Astrocyte (in vitro differentiated cells and primary cell): ENCODE data around the gene NDST3. TPM values are rescaled to one million over a fixed set of nuclear protein-coding genes. Genes with fewer than 3 reads are reported as not detected.
"Not testable (repeated sequence)": the region's sequence is repeated elsewhere in the genome, so short reads cannot be mapped to it uniquely, and the experiment has no call there.

Experiments used
- DNase-seq: peaks from one replicate; pipeline ENCODE4 v3.0.0-alpha.2; 2010; ENCODE audit warnings: low read depth
- FAIRE-seq: peaks from 2 replicates; lab custom pipeline; 2011; peaks lifted over from hg19 to GRCh38; lab: Jason Lieb, UNC
- H2AFZ ChIP-seq: 2 replicates; pipeline ENCODE4 v1.6.0; 2012; ENCODE audit warnings: low read depth, low read length, inconsistent platforms
- H3K27ac ChIP-seq: 2 replicates; pipeline ENCODE4 v1.5.1; 2011; ENCODE audit warnings: low read depth, low read length, inconsistent platforms
- H3K27me3 ChIP-seq: 2 replicates; pipeline ENCODE4 v1.6.0; 2011; ENCODE audit warnings: low read length, inconsistent platforms; ENCODE audit not compliant: insufficient read depth
- H3K36me3 ChIP-seq: 2 replicates; pipeline ENCODE4 v1.5.1; 2011; ENCODE audit warnings: low read length, inconsistent platforms; ENCODE audit not compliant: insufficient read depth
- H3K4me1 ChIP-seq: 2 replicates; pipeline ENCODE4 v1.5.1; 2011; ENCODE audit warnings: low read length, inconsistent platforms; ENCODE audit not compliant: insufficient read depth
- H3K4me2 ChIP-seq: 2 replicates; pipeline ENCODE4 v1.6.0; 2012; ENCODE audit warnings: low read length, inconsistent platforms
- H3K4me3 ChIP-seq: 2 replicates; pipeline ENCODE4 v1.5.1; 2011; ENCODE audit warnings: low read depth, mild to moderate bottlenecking, low read length, inconsistent platforms; ENCODE audit not compliant: insufficient read depth
- H3K79me2 ChIP-seq: 2 replicates; pipeline ENCODE4 v1.6.0; 2012; ENCODE audit warnings: mild to moderate bottlenecking, low read length, inconsistent platforms; ENCODE audit not compliant: insufficient read depth
- H3K9ac ChIP-seq: 2 replicates; pipeline ENCODE4 v1.6.0; 2012; ENCODE audit warnings: mild to moderate bottlenecking, low read length, inconsistent platforms
- H3K9me3 ChIP-seq: 2 replicates; pipeline ENCODE4 v1.5.1; 2012; ENCODE audit warnings: low read depth, mild to moderate bottlenecking, low read length, inconsistent platforms; ENCODE audit not compliant: insufficient read depth
- H4K20me1 ChIP-seq: 2 replicates; pipeline ENCODE4 v1.6.0; 2012; ENCODE audit warnings: low read length, inconsistent platforms; ENCODE audit not compliant: insufficient read depth
- H3K27ac Mint-ChIP-seq: one replicate; pipeline ENCODE4 v1.8.0; 2021; ENCODE audit warnings: mild to moderate bottlenecking, mixed read lengths; ENCODE audit not compliant: unreplicated experiment
- H3K27me3 Mint-ChIP-seq: one replicate; pipeline ENCODE4 v1.8.0; 2021; ENCODE audit warnings: low read depth, mixed read lengths; ENCODE audit not compliant: unreplicated experiment
- H3K36me3 Mint-ChIP-seq: one replicate; pipeline ENCODE4 v1.8.0; 2021; ENCODE audit warnings: low read depth, mixed read lengths; ENCODE audit not compliant: unreplicated experiment
- H3K4me1 Mint-ChIP-seq: one replicate; pipeline ENCODE4 v1.8.0; 2021; ENCODE audit warnings: low read depth, mixed read lengths; ENCODE audit not compliant: unreplicated experiment
- H3K4me3 Mint-ChIP-seq: one replicate; pipeline ENCODE4 v1.8.0; 2021; ENCODE audit warnings: mild to moderate bottlenecking, moderate library complexity, mixed read lengths; ENCODE audit not compliant: unreplicated experiment
- H3K9me3 Mint-ChIP-seq: one replicate; pipeline ENCODE4 v1.8.0; 2021; ENCODE audit warnings: mild to moderate bottlenecking, mixed read lengths; ENCODE audit not compliant: unreplicated experiment
- EZH2 ChIP-seq: IDR thresholded peaks from 2 replicates; pipeline ENCODE4 v1.6.1; 2012; ENCODE audit warnings: mild to moderate bottlenecking, low read length, inconsistent platforms; ENCODE audit not compliant: insufficient read depth
- total RNA-seq: library from RNA; stranded (reverse); gene quantifications from 2 replicates; pipeline ENCODE4 v1.2.1, GENCODE V29; 2021
- TF ChIP-seq, protein P1 (sequence below): IDR thresholded peaks from 2 replicates; pipeline ENCODE4 v1.5.1; 2011; ENCODE audit warnings: low read depth, mild to moderate bottlenecking, inconsistent platforms, low read length, moderate library complexity; ENCODE audit not compliant: insufficient read depth

NDST3 gene
- total RNA-seq, 1 donor from 2014 or later: 0.57 TPM

GRCh38 chr4:118290951-118291350 lies 256.7 kb downstream of the NDST3 start:
- H3K9me3 ChIP-seq: no peaks in the 10 kb centered on the region
- Mint-ChIP-seq H3K4me1 (peaks cover 6% of the 10 kb centered on the region), H3K27ac (no peak overlapping the region), H3K9me3 (no peaks in the 10 kb centered on the region), H3K4me3 (no peak overlapping the region), H3K27me3 (no peaks in the 10 kb centered on the region), H3K36me3 (peaks cover 3% of the 10 kb centered on the region)
- DNase-seq (no peak), FAIRE-seq (peak; percentile 68)
- H4K20me1 ChIP-seq: no peaks in the 10 kb centered on the region
- no peak overlapping the region for H3K27ac ChIP-seq
- no peak overlapping the region for H2AFZ ChIP-seq
- H3K4me3 ChIP-seq: no peak overlapping the region
- H3K27me3 ChIP-seq: no peaks in the 10 kb centered on the region
- no peak overlapping the region for H3K4me2 ChIP-seq
- H3K36me3 ChIP-seq: no peaks in the 10 kb centered on the region
- TF ChIP-seq, protein P1, sequence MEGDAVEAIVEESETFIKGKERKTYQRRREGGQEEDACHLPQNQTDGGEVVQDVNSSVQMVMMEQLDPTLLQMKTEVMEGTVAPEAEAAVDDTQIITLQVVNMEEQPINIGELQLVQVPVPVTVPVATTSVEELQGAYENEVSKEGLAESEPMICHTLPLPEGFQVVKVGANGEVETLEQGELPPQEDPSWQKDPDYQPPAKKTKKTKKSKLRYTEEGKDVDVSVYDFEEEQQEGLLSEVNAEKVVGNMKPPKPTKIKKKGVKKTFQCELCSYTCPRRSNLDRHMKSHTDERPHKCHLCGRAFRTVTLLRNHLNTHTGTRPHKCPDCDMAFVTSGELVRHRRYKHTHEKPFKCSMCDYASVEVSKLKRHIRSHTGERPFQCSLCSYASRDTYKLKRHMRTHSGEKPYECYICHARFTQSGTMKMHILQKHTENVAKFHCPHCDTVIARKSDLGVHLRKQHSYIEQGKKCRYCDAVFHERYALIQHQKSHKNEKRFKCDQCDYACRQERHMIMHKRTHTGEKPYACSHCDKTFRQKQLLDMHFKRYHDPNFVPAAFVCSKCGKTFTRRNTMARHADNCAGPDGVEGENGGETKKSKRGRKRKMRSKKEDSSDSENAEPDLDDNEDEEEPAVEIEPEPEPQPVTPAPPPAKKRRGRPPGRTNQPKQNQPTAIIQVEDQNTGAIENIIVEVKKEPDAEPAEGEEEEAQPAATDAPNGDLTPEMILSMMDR: no peak
- TF ChIP-seq EZH2: no peak
- no peak overlapping the region for H3K9ac ChIP-seq
- H3K79me2 ChIP-seq: no peaks in the 10 kb centered on the region
- H3K4me1 ChIP-seq: peaks cover 5% of the 10 kb centered on the region

DNA sequence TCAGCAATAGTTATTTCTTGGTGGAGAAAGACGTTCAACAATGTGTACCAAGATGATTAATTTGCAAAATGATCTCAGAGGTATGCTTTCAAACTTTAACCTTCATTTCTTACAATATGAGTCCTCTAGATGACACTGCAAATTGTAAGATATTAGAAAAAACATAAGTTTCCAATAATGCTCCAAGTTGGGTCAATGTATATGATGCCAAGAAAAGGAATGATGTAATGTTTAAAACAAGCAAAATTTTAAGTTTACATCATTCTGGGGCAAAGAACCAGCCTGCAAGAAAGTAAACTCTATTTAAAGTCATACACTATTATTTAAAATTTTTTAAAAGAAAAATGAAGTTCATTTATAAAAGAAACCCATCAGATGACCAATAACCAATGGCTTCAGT lies 262.4 kb downstream of the NDST3 start:
- TF ChIP-seq, protein P1: no peak
- no peak for TF ChIP-seq EZH2

GRCh38 chr4:118299619-118300018 lies 265.3 kb downstream of the NDST3 start:
- H3K9me3 ChIP-seq, H3K4me1 Mint-ChIP-seq, H3K36me3 ChIP-seq, H3K4me2 ChIP-seq, H3K4me3 Mint-ChIP-seq, H3K9me3 Mint-ChIP-seq, H3K79me2 ChIP-seq, H3K27me3 ChIP-seq, FAIRE-seq, H3K36me3 Mint-ChIP-seq, H4K20me1 ChIP-seq, H3K9ac ChIP-seq, H3K27ac ChIP-seq, H3K4me1 ChIP-seq, H2AFZ ChIP-seq, DNase-seq, H3K27ac Mint-ChIP-seq, H3K4me3 ChIP-seq, H3K27me3 Mint-ChIP-seq: not testable (repeated sequence)

More for the DNA sequence above, 262.4 kb downstream of the NDST3 start:
- H3K27me3 ChIP-seq: no peaks in the 10 kb centered on the region
- FAIRE-seq: no peak
- no peaks in the 10 kb centered on the region for H3K9me3 ChIP-seq
- no peak overlapping the region for H3K4me3 Mint-ChIP-seq
- no peaks in the 10 kb centered on the region for H3K9me3 Mint-ChIP-seq
- H2AFZ ChIP-seq: no peak overlapping the region
- H4K20me1 ChIP-seq: no peaks in the 10 kb centered on the region
- no peaks in the 10 kb centered on the region for H3K27me3 Mint-ChIP-seq
- H3K27ac Mint-ChIP-seq: no peak overlapping the region
- H3K9ac ChIP-seq: no peak overlapping the region
- no peak overlapping the region for H3K4me3 ChIP-seq
- H3K79me2 ChIP-seq: no peaks in the 10 kb centered on the region
- no peaks in the 10 kb centered on the region for H3K4me1 ChIP-seq
- DNase-seq: no peak
- H3K4me2 ChIP-seq: no peak overlapping the region
- H3K36me3 ChIP-seq: no peaks in the 10 kb centered on the region
- no peaks in the 10 kb centered on the region for H3K4me1 Mint-ChIP-seq
- H3K36me3 Mint-ChIP-seq: peaks cover 3% of the 10 kb centered on the region
- H3K27ac ChIP-seq: no peak overlapping the region
